HCT116 (cell line): ENCODE data around the gene TBC1D25.

Experiments
- CTCF ChIP-seq, 3 experiments: fragments of 200-600 bp in 1 of 3; sonication (generic) in 1 of 3; IDR thresholded peaks in 2 of 3; conservative IDR thresholded peaks in 1 of 3; 2 replicates each; pipeline ENCODE4 v1.5.1; 2012 to 2017; ENCODE audit warnings: low read depth in 2 of 3, low read length in 2 of 3, antibody characterized with exemption in 1 of 3, borderline replicate concordance in 1 of 3, control low read depth in 1 of 3, mild to moderate bottlenecking in 1 of 3, mixed read lengths in 1 of 3, mixed run types in 1 of 3, moderate library complexity in 1 of 3; ENCODE audit not compliant: insufficient read depth in 1 of 3
- JUND ChIP-seq: IDR thresholded peaks from 2 replicates; pipeline ENCODE4 v1.6.1; 2012
- POLR2AphosphoS5 ChIP-seq: IDR thresholded peaks from 2 replicates; pipeline ENCODE4 v1.6.1; 2011; ENCODE audit warnings: mild to moderate bottlenecking, low read depth, low read length, moderate library complexity

- no peak for TF ChIP-seq JUND
- TF ChIP-seq CTCF (IDR thresholded peaks at IDR 0.05 in 2 of 3, conservative IDR thresholded peaks at IDR 0.05 in 1 of 3; ENCODE audit: borderline replicate concordance in 1 of 3, insufficient read depth in 1 of 3, low read depth in 2 of 3, low read length in 2 of 3): no peak
- no peak for TF ChIP-seq POLR2AphosphoS5
Observed at GRCh38 chrX:48541140-48541814, 1.8 kb downstream of the TBC1D25 start.
